Karpas-422 (cell line): ENCODE measurements around the gene C4orf50. TPM values are rescaled to one million over a fixed set of nuclear protein-coding genes. Genes with fewer than 3 reads are reported as not detected.

Experiments
- DNase-seq: peaks from one replicate; pipeline ENCODE4 v3.0.0-alpha.2; 2015
- H2AFZ ChIP-seq: fragments of 200-600 bp; sonication (generic); 2 replicates; pipeline ENCODE4 v1.6.1; 2014; ENCODE audit warnings: antibody characterized with exemption, low read length, mixed read lengths
- H3K27ac ChIP-seq: fragments of 200-600 bp; sonication (generic); 2 replicates; pipeline ENCODE4 v1.5.1; 2014; ENCODE audit warnings: mild to moderate bottlenecking, low read length, moderate library complexity
- H3K27me3 ChIP-seq: fragments of 200-600 bp; sonication (generic); 2 replicates; pipeline ENCODE4 v1.6.1; 2014; ENCODE audit warnings: low read length, mixed read lengths
- H3K36me3 ChIP-seq: fragments of 200-600 bp; sonication (generic); 2 replicates; pipeline ENCODE4 v1.6.1; 2014; ENCODE audit warnings: low read length, mixed read lengths; ENCODE audit not compliant: insufficient read depth
- H3K4me1 ChIP-seq: fragments of 200-600 bp; sonication (generic); 2 replicates; pipeline ENCODE4 v1.6.1; 2014; ENCODE audit warnings: mild to moderate bottlenecking, low read length, mixed read lengths
- H3K4me2 ChIP-seq: fragments of 200-600 bp; sonication (generic); 2 replicates; pipeline ENCODE4 v1.6.1; 2014; ENCODE audit warnings: low read length, low read depth, mild to moderate bottlenecking; ENCODE audit not compliant: poor library complexity, severe bottlenecking
- H3K4me3 ChIP-seq: fragments of 200-600 bp; sonication (generic); 2 replicates; pipeline ENCODE4 v1.5.1; 2014; ENCODE audit warnings: mild to moderate bottlenecking, antibody characterized with exemption, low read length, mixed read lengths
- H3K79me2 ChIP-seq: fragments of 200-600 bp; sonication (generic); 2 replicates; pipeline ENCODE4 v1.6.1; 2014; ENCODE audit warnings: mild to moderate bottlenecking, low read length, mixed read lengths
- H3K9ac ChIP-seq: fragments of 200-600 bp; sonication (generic); 2 replicates; pipeline ENCODE4 v1.6.0; 2014; ENCODE audit warnings: low read length
- H3K9me2 ChIP-seq: fragments of 200-600 bp; sonication (generic), shearing (Covaris generic); replicated peaks from 2 replicates; pipeline ENCODE4 v1.6.0; 2014; ENCODE audit warnings: mild to moderate bottlenecking, low read length, moderate library complexity; ENCODE audit not compliant: insufficient read depth
- H3K9me3 ChIP-seq: fragments of 300-700, 200-600 bp; sonication (generic); 2 replicates; pipeline ENCODE4 v1.6.1; 2014; ENCODE audit warnings: low read length, mixed read lengths
- H4K20me1 ChIP-seq: fragments of 200-600 bp; sonication (generic); 2 replicates; pipeline ENCODE4 v1.6.1; 2014; ENCODE audit warnings: mild to moderate bottlenecking, antibody characterized with exemption, low read length, low read depth; ENCODE audit not compliant: insufficient read depth
- total RNA-seq: library from RNA; depleted of rRNA; stranded (reverse); fragments of >200 nt; shearing (Covaris generic); gene quantifications from 2 replicates; pipeline ENCODE4 v1.2.3, GENCODE V29; 2014; ENCODE audit warnings: low replicate concordance; rRNA removed

C4orf50 gene
- 0.19 and 0.32 TPM in 2 replicates for total RNA-seq

GRCh38 chr4:6018331-6018730 is at the start of gene C4orf50:
TSS of gene C4orf50 (minus strand) at chr4:6018431.
- Histone ChIP-seq H3K4me2 (no peak within 1 kb of the TSS), H3K4me3 (no peak within 1 kb of the TSS), H3K79me2 (no peaks in the 10 kb centered on the region), H3K36me3 (no peaks in the 10 kb centered on the region), H4K20me1 (no peaks in the 10 kb centered on the region; the same call in 1 of the 2 replicates), H3K9ac (no peak within 1 kb of the TSS), H3K9me2 (no peaks in the 10 kb centered on the region), H2AFZ (no peak within 1 kb of the TSS), H3K27ac (no peak within 1 kb of the TSS), H3K27me3 (no peaks in the 10 kb centered on the region), H3K4me1 (peaks cover 5% of the 10 kb centered on the region), H3K9me3 (no peaks in the 10 kb centered on the region)
- no peak for DNase-seq

GRCh38 chr4:6065934-6066590 is 47.8 kb upstream of the C4orf50 start:
- H3K9me2 ChIP-seq, result no peaks in the 10 kb centered on the region
- no peak overlapping the region for H3K4me2 ChIP-seq
- no peak overlapping the region for H3K27ac ChIP-seq
- no peaks in the 10 kb centered on the region for H3K9me3 ChIP-seq
- DNase-seq, result no peak
- no peaks in the 10 kb centered on the region; the same call in 1 of the 2 replicates for H3K27me3 ChIP-seq
- no peaks in the 10 kb centered on the region for H3K4me1 ChIP-seq
- no peaks in the 10 kb centered on the region for H3K36me3 ChIP-seq
- H3K79me2 ChIP-seq, result no peaks in the 10 kb centered on the region
- H4K20me1 ChIP-seq, result no peaks in the 10 kb centered on the region
- no peak overlapping the region for H2AFZ ChIP-seq
- no peak overlapping the region for H3K9ac ChIP-seq
- no peak overlapping the region for H3K4me3 ChIP-seq

- H2AFZ ChIP-seq, result no peak overlapping the region
Measured at GRCh38 chr4:6065166-6065565, 46.9 kb upstream of the C4orf50 start.

GRCh38 chr4:6064383-6064782 is 46.2 kb upstream of the C4orf50 start:
- H3K79me2 ChIP-seq, result no peaks in the 10 kb centered on the region
- H3K36me3 ChIP-seq, result no peaks in the 10 kb centered on the region
- no peak overlapping the region for H3K4me3 ChIP-seq
- no peaks in the 10 kb centered on the region for H3K4me1 ChIP-seq
- no peaks in the 10 kb centered on the region for H3K9me2 ChIP-seq
- no peak for DNase-seq
- no peaks in the 10 kb centered on the region; the same call in 1 of the 2 replicates for H3K27me3 ChIP-seq
- H3K9me3 ChIP-seq, result peaks cover 4% of the 10 kb centered on the region; the same call in 1 of the 2 replicates
- H3K9ac ChIP-seq, result no peak overlapping the region
- H2AFZ ChIP-seq, result no peak overlapping the region
- no peaks in the 10 kb centered on the region for H4K20me1 ChIP-seq
- H3K27ac ChIP-seq, result no peak overlapping the region
- no peak overlapping the region for H3K4me2 ChIP-seq

More at GRCh38 chr4:6065166-6065565, 46.9 kb upstream of the C4orf50 start:
- Histone ChIP-seq H3K4me2 (no peak overlapping the region), H3K27ac (no peak overlapping the region), H3K9me3 (no peaks in the 10 kb centered on the region), H3K4me3 (no peak overlapping the region), H3K79me2 (no peaks in the 10 kb centered on the region), H3K36me3 (no peaks in the 10 kb centered on the region), H3K27me3 (no peaks in the 10 kb centered on the region; the same call in 1 of the 2 replicates), H4K20me1 (no peaks in the 10 kb centered on the region), H3K4me1 (no peaks in the 10 kb centered on the region), H3K9me2 (no peaks in the 10 kb centered on the region), H3K9ac (no peak overlapping the region)
- no peak for DNase-seq

- Histone ChIP-seq H3K4me2 (no peak overlapping the region), H4K20me1 (no peaks in the 10 kb centered on the region), H3K36me3 (no peaks in the 10 kb centered on the region), H2AFZ (no peak overlapping the region), H3K27me3 (no peaks in the 10 kb centered on the region; the same call in 1 of the 2 replicates), H3K9me2 (no peaks in the 10 kb centered on the region), H3K79me2 (no peaks in the 10 kb centered on the region), H3K4me1 (no peaks in the 10 kb centered on the region), H3K9me3 (peaks cover 10% of the 10 kb centered on the region), H3K27ac (no peak overlapping the region), H3K4me3 (no peak overlapping the region), H3K9ac (no peak overlapping the region)
- no peak for DNase-seq
Measured at GRCh38 chr4:6063684-6064083, 45.5 kb upstream of the C4orf50 start.

GRCh38 chr4:6062133-6062532 is 43.9 kb upstream of the C4orf50 start:
- no peak overlapping the region for H3K9ac ChIP-seq
- no peak overlapping the region for H2AFZ ChIP-seq
- H4K20me1 ChIP-seq, result no peaks in the 10 kb centered on the region
- H3K27me3 ChIP-seq, result no peaks in the 10 kb centered on the region; the same call in 1 of the 2 replicates
- H3K79me2 ChIP-seq, result no peaks in the 10 kb centered on the region
- no peaks in the 10 kb centered on the region; the same call in 1 of the 2 replicates for H3K36me3 ChIP-seq
- H3K4me2 ChIP-seq, result no peak overlapping the region
- no peak overlapping the region for H3K27ac ChIP-seq
- no peak overlapping the region for H3K4me3 ChIP-seq
- no peaks in the 10 kb centered on the region for H3K4me1 ChIP-seq
- H3K9me3 ChIP-seq, result peaks cover 24% of the 10 kb centered on the region
- no peak for DNase-seq
- no peaks in the 10 kb centered on the region for H3K9me2 ChIP-seq

- no peak overlapping the region for H2AFZ ChIP-seq
- peaks cover 35% of the 10 kb centered on the region for H3K9me3 ChIP-seq
- H3K4me3 ChIP-seq, result no peak overlapping the region
- DNase-seq, result no peak
- H3K36me3 ChIP-seq, result no peaks in the 10 kb centered on the region; the same call in 1 of the 2 replicates
- no peaks in the 10 kb centered on the region for H3K9me2 ChIP-seq
- H3K27ac ChIP-seq, result no peak overlapping the region
- H3K79me2 ChIP-seq, result no peaks in the 10 kb centered on the region
- no peaks in the 10 kb centered on the region for H4K20me1 ChIP-seq
- no peaks in the 10 kb centered on the region for H3K4me1 ChIP-seq
- no peak overlapping the region for H3K4me2 ChIP-seq
- no peak overlapping the region for H3K9ac ChIP-seq
- H3K27me3 ChIP-seq, result no peaks in the 10 kb centered on the region
Measured at GRCh38 chr4:6059375-6059805, 41.2 kb upstream of the C4orf50 start.

- Histone ChIP-seq H3K27me3 (no peaks in the 10 kb centered on the region), H3K4me2 (no peak overlapping the region), H2AFZ (no peak overlapping the region), H3K4me1 (no peaks in the 10 kb centered on the region), H4K20me1 (no peaks in the 10 kb centered on the region), H3K79me2 (no peaks in the 10 kb centered on the region), H3K27ac (no peak overlapping the region), H3K9ac (no peak overlapping the region), H3K9me3 (peaks cover 35% of the 10 kb centered on the region), H3K36me3 (no peaks in the 10 kb centered on the region; the same call in 1 of the 2 replicates), H3K9me2 (no peaks in the 10 kb centered on the region), H3K4me3 (no peak overlapping the region)
- no peak for DNase-seq
Measured at GRCh38 chr4:6058531-6059374, 40.5 kb upstream of the C4orf50 start.
